Colonic mucosa (tissue), 4 donors: Measurements from ENCODE around the gene CEP20. TPM values are rescaled to one million over a fixed set of nuclear protein-coding genes. Genes with fewer than 3 reads are reported as not detected.
"Not testable (repeated sequence)": the region's sequence is repeated elsewhere in the genome, so short reads cannot be mapped to it uniquely, and the experiment has no call there.

ENCODE experiments used
- DNase-seq: peaks from one replicate; pipeline ENCODE4 v3.0.0-alpha.2; 2020
- H3K27ac ChIP-seq: fragments of 200-600 bp; one replicate; pipeline ENCODE4 v1.8.0; 2021
- H3K27me3 ChIP-seq: fragments of 200-600 bp; one replicate; pipeline ENCODE4 v1.8.0; 2021
- H3K36me3 ChIP-seq: fragments of 200-600 bp; one replicate; pipeline ENCODE4 v1.8.0; 2021
- H3K4me1 ChIP-seq: fragments of 200-600 bp; one replicate; pipeline ENCODE4 v1.8.0; 2021; ENCODE audit warnings: mild to moderate bottlenecking
- H3K4me3 ChIP-seq: fragments of 200-600 bp; one replicate; pipeline ENCODE4 v1.8.0; 2021
- H3K9ac ChIP-seq, 2 donors: one replicate each; pipeline ENCODE4 v1.7.0; 2013; ENCODE audit warnings: control low read depth in 2 of 2, low read depth in 2 of 2, low read length in 2 of 2
- H3K9me3 ChIP-seq: fragments of 200-600 bp; one replicate; pipeline ENCODE4 v1.8.0; 2021
- intact Hi-C: fragments of 100-400 bp; cut with DNase I; formaldehyde crosslinking; loops from one replicate; pipeline ENCODE4 v1.14.1; 2022
- total RNA-seq, 2 donors: library from RNA; stranded (reverse); fragmentation: NEBNext Ultra II Directional in 1 of 2; extraction: Animal tissue kit (Norgen Biotek cat#: 25700) in 1 of 2; gene quantifications; one replicate each; pipeline ENCODE4 v1.2.1, GENCODE V29; 2021
- TF ChIP-seq, protein P1 (sequence below): fragments of 200-600 bp; IDR thresholded peaks from one replicate; pipeline ENCODE4 v1.8.0; 2022; ENCODE audit warnings: antibody characterized with exemption, mild to moderate bottlenecking
- donor health status: healthy.
- donor health status: DM: no; HTN: no; CAD: no.
- donor health status: DM: no; HTN: no; CAD: no.

CEP20 gene, protein sequence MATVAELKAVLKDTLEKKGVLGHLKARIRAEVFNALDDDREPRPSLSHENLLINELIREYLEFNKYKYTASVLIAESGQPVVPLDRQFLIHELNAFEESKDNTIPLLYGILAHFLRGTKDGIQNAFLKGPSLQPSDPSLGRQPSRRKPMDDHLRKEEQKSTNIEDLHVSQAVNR
- 10 to 100 TPM; 23.3 to 31.0 TPM for total RNA-seq

DNA sequence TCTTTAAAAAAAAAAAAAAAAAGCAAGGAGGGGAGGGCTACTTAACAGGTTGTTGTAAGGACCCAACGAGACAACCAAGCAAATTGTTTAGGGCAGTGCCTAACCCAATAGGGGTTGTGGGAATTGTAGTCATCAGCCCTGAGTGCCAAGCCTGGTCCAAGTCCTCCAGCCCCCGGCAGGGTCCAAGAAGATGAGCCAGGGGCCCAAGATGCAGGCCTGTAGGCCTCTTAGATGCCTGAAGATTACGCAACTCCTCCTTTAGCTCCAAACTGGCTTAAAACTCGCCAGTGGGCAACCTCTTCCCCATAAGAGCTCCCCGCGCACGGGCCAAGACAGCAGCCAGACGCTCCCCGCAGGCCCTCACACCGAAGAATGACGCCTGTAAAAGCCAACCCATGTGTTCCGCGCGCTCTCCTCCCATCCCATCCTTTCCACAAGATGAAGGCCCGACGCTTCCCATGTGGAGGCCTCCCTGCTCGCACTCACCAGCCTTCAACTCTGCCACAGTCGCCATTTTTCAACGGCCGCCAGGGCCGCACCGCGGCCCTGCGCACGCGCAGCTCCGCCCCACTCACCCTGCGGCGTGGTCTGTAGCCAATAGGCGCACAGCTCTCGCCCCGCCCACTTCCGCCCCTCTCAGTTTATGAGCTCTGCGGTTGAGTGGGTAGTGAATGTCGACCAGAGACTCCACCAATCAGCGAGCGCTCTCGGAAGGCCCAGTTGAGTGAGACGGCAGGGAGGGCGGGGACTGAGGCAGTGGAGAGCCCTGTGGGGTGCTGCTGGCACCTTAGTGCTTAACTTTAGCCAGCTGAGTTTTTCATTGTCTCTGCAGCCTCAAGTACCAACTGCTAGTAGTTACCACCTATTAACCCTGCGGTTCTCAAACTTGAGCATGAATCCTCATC, at the start of gene CEP20:
CEP20 (minus strand) TSS at position 532 of the 905 bp plus-strand sequence; CDS start at position 514, 18 bp downstream.
- TF ChIP-seq, protein P1, sequence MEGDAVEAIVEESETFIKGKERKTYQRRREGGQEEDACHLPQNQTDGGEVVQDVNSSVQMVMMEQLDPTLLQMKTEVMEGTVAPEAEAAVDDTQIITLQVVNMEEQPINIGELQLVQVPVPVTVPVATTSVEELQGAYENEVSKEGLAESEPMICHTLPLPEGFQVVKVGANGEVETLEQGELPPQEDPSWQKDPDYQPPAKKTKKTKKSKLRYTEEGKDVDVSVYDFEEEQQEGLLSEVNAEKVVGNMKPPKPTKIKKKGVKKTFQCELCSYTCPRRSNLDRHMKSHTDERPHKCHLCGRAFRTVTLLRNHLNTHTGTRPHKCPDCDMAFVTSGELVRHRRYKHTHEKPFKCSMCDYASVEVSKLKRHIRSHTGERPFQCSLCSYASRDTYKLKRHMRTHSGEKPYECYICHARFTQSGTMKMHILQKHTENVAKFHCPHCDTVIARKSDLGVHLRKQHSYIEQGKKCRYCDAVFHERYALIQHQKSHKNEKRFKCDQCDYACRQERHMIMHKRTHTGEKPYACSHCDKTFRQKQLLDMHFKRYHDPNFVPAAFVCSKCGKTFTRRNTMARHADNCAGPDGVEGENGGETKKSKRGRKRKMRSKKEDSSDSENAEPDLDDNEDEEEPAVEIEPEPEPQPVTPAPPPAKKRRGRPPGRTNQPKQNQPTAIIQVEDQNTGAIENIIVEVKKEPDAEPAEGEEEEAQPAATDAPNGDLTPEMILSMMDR, result no peak
- peaks cover 5% of the 10 kb centered on the region for H3K4me1 ChIP-seq
- intact Hi-C loops, result no loop called here

DNA sequence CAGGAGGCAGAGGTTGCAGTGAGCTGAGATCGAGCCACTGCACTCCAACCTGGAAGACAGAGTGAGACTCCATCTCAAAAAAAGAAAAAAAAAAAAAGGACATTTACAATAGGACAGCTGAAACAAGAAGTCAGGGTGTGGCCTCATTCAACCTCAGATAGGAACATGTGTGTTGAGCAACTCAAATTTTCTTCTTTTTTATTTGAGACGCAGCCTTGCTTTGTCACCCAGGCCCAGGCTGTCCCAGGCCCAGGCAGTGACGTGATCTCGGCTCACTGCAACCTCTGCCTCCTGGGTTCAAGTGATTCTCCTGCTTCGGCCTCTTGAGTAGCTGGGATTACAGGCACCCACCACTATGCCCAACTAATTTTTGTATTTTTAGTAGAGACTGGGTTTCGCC, 48.4 kb upstream of the CEP20 start:
- H3K27me3 ChIP-seq, H3K4me1 ChIP-seq, H3K9me3 ChIP-seq, H3K9ac ChIP-seq, H3K27ac ChIP-seq, H3K36me3 ChIP-seq, intact Hi-C loops, DNase-seq, H3K4me3 ChIP-seq: not testable (repeated sequence)

More for the DNA sequence above, at the start of gene CEP20:
- H3K9me3 ChIP-seq, result no peaks in the 10 kb centered on the region
- peak within 1 kb of the TSS; percentile 90 for H3K4me3 ChIP-seq
- no peaks in the 10 kb centered on the region for H3K27me3 ChIP-seq
- DNase-seq, result peak; percentile 100
- no peaks in the 10 kb centered on the region for H3K36me3 ChIP-seq
- peak within 1 kb of the TSS; percentile 71 to 96 for H3K9ac ChIP-seq
- peak within 1 kb of the TSS; percentile 73 for H3K27ac ChIP-seq

DNA sequence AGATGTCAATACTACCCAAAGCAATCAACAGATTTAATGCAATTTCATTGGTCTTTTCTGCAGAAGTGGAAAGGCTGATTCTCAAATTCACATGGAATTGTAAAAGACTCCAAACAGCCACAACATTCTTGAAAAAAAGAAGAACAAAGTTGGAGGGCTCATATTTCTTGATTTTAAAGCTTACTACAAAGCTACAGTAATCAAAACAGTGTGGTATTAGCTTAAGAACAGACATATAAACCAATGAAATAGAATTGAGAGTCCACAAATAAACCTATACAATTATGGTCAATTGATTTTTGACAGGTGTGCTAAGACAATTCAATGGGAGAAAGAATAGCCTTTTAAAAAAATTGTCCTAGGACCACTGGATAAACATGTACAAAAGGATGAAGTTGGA, 46.6 kb upstream of the CEP20 start:
- no peaks in the 10 kb centered on the region for H3K4me1 ChIP-seq
- H3K27me3 ChIP-seq, result no peaks in the 10 kb centered on the region
- no peak for DNase-seq
- no peak overlapping the region for H3K27ac ChIP-seq
- TF ChIP-seq, protein P1, result no peak
- H3K36me3 ChIP-seq, result no peaks in the 10 kb centered on the region
- intact Hi-C loops, result no loop called here
- no peaks in the 10 kb centered on the region for H3K9me3 ChIP-seq
- no peak overlapping the region for H3K4me3 ChIP-seq
- no peak overlapping the region for H3K9ac ChIP-seq

DNA sequence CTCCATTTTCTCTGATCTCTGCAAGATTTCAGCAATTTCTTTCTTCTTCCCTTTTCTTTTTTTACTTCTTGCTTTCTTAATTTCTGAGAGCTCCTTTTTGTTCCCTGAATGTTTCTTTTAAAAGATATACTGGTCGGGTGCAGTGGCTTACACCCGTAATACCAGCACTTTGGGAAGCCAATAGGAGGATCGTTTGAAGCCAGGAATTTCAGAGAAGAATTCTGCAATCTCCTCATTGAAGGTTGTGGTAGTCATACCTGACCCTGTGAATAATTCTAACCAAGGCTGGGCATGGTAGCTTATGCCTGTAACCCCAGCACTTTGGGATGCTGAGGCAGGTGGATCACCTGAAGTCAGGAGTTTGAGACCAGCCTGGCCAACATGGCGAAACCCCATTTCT, 45.4 kb upstream of the CEP20 start:
- no peaks in the 10 kb centered on the region for H3K27me3 ChIP-seq
- intact Hi-C loops, result no loop called here
- TF ChIP-seq, protein P1, result no peak
- H3K36me3 ChIP-seq, result no peaks in the 10 kb centered on the region
- no peak for DNase-seq
- no peaks in the 10 kb centered on the region for H3K4me1 ChIP-seq
- no peak overlapping the region for H3K4me3 ChIP-seq
- no peaks in the 10 kb centered on the region for H3K9me3 ChIP-seq
- H3K9ac ChIP-seq, result no peak overlapping the region
- H3K27ac ChIP-seq, result no peak overlapping the region

DNA sequence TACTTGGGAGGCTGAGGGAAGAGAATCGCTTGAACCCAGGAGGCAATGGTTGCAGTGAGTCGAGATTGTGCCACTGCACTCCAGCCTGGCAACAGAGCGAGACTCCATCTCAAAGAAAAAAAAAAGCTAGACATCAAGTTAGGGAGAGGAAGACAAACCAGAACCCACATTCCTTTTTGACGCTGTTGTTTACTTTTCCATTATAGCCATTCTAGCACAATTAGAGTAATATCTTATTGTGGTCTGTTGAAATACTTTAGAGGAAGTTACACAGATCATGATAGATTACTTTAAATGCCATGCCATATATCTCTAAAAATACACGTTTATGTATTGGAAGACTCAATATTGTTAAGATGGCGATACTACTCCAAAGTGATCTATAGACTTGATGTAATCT, 44.5 kb upstream of the CEP20 start:
- TF ChIP-seq, protein P1, result no peak
- H3K27ac ChIP-seq, result no peak overlapping the region
- no peaks in the 10 kb centered on the region for H3K36me3 ChIP-seq
- H3K27me3 ChIP-seq, result no peaks in the 10 kb centered on the region
- no peak overlapping the region for H3K4me3 ChIP-seq
- H3K9ac ChIP-seq, result no peak overlapping the region
- H3K4me1 ChIP-seq, result no peaks in the 10 kb centered on the region
- intact Hi-C loops, result no loop called here
- no peaks in the 10 kb centered on the region for H3K9me3 ChIP-seq
- no peak for DNase-seq
